HG03439 (cell line): ENCODE data around the gene RASL12.
"Not testable (repeated sequence)": the region's sequence is repeated elsewhere in the genome, so short reads cannot be mapped to it uniquely, and the experiment has no call there.

Source experiments
- ATAC-seq: cut with Tn5 transposase; IDR thresholded peaks from one replicate; pipeline ENCODE4 v1.9.1; 2021; ENCODE audit warnings: mild to moderate bottlenecking, moderate library complexity; ENCODE audit not compliant: unreplicated experiment

RASL12 gene, protein sequence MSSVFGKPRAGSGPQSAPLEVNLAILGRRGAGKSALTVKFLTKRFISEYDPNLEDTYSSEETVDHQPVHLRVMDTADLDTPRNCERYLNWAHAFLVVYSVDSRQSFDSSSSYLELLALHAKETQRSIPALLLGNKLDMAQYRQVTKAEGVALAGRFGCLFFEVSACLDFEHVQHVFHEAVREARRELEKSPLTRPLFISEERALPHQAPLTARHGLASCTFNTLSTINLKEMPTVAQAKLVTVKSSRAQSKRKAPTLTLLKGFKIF

DNA sequence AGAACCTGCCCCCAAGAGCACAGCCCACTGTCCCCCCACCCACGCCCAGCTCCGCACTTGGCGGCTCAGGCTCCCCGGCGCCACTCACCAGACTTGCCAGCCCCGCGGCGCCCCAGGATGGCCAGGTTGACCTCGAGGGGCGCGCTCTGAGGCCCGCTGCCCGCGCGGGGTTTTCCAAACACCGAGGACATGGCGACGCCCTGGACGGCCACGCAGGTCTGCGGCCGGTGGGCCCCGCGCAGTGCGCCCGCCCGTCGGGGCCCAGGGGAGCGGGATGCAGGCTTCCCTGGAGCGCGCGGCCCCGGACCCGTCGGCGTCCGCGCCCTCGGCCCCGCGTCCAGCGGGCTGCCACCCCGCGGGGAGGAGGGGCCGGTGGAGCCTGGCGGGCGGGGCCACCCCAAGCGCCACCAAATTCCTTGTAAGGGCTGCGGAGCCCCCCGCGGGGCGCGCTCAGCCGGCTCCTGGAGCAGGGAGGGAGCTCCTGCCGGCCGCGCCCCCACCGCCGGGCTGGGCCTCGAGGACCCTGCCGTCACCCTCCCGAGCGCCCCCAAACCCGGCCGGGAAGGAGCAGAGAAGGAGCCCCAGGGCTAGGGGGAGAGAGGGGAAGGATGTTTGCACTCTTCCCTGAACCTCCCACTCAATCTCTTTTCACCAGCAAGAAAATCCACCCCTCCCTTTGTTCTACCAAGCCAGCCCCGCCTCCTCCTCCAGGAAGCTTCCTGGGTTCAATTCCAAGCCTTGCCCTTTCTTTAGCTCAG, at the start of gene RASL12:
RASL12 (minus strand) TSS at position 347 of the 758 bp plus-strand sequence; CDS start at position 191, 156 bp downstream.
- no peak for ATAC-seq

DNA sequence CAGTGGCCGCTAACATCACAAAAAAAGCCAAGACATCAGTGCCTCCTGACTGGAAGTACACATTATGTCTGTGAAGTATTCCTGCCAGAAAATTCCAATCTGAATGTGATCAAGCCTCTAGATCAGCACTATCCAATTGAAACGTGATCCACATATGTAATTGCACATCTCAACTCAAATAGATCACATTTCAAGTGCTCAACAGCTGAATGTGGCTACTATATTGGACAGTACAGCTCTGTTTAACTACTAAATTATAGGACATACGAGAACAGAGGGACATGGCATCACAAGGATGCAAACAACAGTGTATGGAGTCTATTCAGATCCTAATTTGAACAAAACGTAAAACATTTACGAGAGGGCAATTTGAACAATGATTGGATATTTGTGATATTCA, 47.8 kb upstream of the RASL12 start:
- no peak for ATAC-seq

DNA sequence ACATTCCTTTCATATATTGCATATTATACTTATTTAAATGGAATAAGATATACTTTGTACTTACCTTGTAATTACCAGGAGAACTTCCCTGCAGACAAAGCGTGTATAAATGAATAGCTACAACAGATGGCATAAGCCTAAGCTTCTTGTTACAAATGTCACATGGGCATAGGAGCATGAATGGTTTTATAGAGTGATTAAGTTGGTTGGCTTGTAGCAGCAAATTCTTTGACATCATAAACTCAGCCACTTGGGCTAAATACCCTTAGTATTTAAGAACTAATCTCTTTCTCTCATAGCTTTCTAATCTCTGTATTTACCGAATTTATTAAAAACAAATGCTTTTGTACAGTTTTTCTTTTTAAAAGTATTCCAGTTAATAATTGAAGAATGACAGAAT, 47.3 kb upstream of the RASL12 start, which contains the start of gene UBAP1L:
UBAP1L (minus strand) TSS at position 115 of the 400 bp plus-strand sequence. CDS start 8,985 bp downstream, outside the sequence.
- no peak for ATAC-seq

DNA sequence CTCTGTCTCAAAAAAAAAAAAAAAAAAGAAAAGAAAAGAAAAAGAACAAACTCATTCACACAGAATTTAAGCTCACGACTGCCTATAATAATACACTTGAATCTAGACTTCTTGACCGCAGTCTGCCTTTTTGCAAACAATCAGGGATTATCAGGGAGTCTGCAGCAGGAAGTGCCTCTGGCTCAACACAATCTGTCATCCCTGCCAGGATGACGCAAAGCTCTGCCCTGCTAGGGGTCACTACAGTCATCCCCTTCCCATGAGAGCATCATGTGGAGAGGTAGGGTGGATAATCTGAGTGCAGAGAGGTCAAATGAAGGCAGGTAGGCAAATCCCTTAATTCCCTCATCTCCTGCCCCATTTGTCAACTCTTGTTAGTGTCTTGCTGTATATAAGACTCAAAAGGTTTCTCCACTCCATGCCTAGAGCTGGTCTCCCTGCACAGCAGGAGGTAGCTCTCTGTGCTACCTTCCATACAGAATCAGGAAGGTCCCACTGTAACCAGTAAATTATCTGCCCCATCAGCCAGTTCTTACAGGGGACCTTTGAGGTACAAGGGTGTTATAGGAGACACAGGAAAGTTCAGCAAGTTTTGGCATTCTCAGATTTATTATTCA, 43.0 kb upstream of the RASL12 start:
- ATAC-seq, result no peak

DNA sequence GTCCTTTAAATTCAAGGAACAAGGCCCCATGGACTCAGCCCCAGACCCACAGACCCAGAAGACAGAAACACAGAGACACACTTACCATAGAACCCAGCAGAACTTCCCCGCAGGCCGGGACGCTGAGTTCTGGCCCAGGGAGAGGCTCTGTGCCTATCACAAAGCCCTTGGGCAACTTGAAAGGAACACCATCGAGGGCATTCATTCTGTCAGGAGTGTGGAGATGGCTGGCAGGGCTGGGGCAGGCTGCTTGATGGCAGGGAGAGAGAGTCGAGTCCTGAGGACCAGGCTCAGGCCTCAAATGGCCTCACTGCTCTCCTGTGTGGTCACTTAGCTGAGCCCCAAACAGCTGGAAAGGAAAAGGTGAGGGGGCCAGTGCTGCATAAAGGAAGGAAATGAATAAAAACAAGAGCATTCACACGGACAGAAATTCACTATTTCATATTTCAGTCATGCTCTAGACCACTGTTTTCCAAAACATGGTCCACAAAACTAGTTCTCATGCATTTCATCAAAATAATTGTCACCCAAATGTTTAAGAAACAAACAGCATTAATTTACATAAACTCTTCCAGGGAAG, 38.3 kb upstream of the RASL12 start:
- no peak for ATAC-seq

DNA sequence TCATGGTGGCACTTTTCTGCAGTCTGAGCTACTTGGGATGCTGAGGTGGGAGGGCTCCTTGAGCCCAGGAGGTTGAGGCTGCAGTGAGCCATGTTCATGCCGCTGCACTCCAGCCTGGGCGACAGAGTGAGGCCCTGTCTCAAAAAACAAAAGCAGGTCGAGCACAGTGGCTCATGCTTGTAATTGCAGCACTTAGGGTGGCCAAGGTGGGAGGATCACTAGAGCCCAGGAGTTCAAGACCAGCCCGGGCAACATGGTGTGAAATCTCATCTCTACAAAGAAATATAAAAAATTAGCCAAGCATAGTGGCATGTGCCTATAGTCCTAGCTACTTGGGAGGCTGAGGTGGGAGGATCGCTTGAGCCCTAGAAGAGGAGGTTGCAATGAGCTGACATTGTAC, 37.2 kb upstream of the RASL12 start:
- ATAC-seq, result no peak

DNA sequence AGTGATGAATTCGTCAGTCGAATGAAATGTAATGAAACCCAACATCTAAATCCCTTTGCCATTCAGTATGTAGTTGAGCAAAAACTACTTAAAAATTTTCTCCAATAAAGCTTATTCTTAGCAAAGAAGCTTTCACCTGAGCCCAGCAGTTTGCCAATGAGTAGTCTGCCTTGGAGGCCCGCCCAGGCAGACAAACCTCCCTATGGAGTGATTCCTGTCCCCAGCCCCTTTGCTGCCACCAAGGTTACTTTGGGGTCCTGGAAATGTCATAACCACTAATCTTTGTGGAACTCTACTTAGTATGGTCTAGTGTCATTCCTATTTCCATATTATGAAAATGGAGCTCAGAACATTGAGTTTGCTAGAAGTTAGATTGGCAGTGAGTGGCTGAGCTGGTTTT, 35.1 kb upstream of the RASL12 start:
- ATAC-seq, result no peak

DNA sequence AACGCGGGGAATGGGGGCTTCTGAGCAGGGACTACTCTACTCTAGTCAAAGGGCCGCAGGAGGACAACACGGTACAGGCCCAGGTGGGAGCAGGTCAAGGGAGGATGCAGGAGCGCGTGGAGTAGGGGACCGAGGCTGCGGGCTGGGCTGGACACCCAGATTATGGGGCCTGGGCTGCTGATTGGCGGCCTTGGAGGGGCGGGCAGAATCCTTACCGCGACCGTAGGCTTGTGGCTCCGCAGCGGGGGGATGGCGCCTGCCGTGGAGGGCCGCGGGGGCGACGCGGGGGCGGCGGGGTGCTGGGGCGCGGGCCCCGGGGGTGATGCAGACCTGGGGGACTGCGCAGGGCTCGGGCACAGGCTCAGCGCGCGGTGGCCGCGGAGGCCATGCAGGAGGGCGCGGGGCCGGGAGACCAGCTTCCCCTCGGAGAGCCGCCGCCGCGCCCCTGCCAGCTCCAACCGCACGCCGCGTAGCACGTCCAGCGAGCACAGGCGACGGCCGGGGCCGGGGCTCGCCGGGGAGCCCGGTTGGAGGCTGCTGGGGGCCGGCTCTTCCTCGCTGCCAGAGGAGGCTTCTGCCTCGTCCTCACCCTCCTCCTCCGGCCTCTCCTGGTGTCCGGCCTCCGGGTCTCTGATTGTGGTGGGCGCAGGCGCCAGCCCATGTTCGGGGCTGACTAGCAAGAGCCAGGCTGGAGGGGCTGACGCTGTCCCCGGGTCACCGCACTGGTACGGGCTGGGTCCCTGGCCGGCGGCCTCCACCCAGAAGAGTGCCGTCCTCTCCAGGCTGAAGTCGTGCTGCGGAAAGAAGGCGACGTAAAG, 34.3 kb upstream of the RASL12 start:
- no peak for ATAC-seq

DNA sequence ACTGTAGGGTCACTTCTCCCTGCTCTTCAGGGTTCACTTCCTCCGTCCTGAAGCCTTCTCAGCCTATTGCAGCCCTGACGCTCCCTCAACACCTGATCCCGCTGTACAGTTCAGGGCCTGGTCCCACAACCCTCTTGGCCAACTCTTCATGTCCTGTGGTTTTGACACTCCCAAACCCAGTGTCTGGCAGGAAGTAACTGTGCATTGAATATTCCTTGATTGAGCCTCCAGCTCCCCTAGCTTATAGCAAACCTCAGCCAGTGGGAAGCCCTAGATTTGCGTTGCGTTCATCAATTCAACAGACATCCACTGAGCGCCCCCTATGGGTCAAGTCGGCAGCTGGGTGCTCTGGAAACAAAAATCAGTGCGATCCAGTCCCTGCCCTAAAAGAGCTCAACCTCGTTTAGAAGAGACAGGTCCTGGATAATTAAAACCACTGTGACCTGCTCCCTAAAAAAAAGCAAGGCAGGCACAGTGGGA, 33.7 kb upstream of the RASL12 start:
- no peak for ATAC-seq

DNA sequence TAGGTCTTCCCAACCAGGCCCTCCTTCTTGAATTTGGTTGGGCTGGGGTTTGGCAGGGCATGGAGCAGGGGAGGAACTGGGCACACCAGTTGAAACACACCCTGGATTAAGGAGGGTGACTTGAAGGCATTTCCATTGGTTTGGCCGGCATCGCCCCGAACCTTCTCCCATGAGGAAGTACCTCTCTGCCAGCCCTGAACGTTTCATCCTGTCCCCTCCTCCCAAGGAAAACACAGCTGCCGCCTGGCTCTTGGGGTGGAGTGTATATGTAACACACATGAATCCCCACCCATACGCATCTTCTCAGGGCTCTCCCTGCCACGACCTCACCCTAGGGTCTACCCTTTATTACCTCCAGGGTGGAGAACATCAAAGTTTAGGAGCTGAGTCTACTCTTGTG, 32.7 kb upstream of the RASL12 start:
- ATAC-seq, result no peak

DNA sequence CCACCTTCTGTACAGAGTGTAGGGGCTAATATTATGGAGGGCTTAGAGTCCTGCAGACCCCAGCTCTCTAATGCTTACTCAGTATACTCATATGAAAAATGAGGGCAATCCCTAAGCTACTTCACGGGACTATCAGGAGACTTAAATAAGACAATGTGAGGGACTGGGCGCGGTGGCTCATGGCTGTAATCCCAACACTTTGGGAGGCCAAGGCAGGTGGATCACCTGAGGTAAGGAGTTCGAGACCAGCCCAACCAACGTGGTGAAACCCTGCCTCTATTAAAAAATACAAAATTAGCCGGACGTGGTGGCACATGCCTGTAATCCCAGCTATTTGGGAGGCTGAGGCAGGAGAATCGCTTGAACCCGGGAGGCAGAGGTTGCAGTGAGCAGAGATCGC, 32.0 kb upstream of the RASL12 start:
- ATAC-seq, result not testable (repeated sequence)

DNA sequence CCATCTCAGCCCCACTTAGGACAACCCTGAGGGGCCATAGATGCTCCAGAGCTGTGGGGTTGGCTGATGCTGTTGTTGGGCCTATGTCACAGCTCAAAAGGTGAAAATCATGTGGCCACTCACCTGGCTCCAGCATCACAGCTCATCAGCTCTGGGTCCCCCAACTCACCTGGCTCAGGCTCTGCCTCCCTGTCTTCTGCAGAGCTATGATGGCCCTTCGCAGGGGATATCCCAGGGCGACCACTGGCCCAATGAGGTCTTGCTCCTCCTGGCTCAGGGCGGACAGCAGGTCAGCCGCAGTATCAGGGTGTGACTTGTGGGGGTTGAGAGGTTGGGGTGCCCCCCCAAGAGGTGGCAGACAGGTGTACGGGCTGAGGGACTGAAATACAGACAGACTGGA, 31.5 kb upstream of the RASL12 start:
- ATAC-seq, result no peak

DNA sequence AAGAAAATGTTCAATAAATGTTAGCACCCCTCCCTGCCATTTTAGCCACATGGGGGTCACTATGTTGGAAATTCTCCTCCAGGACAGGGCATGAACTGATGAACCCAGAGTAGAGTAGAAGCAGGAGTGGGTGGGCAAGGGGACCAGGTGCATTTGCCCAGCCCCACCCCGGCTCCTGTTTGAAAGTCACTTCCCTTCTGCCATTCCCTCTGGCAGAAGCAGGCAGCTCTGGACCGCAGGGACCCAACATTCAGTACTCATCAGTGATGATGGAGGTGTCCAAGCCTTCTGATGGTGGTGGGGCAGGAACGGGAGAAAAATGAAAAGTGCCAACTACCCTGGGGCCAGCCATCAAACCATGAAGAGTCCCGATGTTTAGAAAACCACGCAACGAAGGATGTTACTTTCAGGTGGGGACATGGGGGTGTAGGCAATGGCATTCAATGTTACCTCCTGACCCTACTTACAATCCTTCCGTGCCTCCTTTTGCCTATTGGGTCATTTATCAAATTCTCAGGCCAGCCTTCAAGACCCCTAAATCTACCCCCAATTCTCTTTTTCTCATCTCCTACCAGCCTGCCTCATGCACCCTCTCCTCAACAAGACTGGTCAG, 30.0 kb upstream of the RASL12 start:
- ATAC-seq, result no peak

DNA sequence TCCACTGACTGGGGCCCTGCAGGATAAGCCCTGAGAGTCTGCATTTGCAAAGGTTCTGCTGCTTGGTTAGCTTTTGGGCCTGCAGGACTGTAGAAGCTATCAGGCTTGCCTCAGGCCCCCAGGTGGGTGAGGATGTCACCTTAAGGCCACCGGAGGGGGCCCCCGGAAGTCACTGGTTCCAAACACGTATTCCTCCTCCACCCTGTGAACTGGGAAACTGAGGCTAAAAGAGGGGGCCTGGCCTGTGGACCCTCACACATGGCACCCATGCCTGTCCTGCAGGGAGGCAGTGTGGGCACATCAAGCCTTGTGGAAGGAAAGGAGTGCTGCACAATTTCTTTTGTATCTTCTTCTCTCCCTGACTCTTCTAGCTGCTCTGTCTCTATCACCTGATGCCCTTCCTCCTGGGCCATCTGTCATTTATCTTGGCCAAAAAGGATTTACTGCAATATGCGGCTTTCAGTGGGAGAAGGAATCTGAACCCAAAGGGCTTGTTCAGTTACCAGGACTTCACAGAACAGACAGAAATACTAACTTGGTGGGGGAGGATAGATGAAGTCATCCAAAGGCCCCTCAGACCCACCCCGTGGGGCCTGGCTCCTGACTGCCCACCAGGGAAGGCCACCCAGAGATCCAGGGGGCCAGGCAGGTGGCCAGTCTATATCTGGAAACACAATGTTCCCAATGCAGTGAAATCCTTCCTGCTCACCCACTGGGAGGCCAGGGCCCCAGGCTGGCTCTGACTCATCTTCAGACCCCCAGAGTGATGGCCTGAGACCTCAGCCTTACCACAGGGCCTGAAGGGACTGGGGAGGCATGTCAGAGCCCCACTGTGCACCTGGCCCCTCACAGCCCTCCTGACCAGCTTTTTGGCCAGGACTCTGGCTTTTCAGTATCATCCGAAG, 28.9 kb upstream of the RASL12 start:
- ATAC-seq, result no peak

DNA sequence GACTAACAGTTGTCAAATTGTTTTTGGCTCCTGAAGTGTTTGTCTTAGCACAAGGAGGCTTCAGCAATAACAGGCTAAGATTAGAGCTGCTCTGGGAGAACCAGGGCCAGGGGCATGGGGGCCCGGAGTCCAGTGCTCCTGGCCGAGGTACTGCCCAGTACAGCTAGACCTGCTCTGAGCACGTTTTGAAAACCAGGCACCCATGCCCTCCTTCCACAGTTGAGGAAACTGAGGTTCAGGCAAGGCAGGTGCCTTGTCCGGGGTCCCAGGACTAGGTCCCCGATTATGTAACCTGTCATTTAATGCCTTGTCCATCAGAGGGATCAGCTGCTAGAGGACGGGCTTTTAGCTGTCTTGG, 27.9 kb upstream of the RASL12 start:
- no peak for ATAC-seq

DNA sequence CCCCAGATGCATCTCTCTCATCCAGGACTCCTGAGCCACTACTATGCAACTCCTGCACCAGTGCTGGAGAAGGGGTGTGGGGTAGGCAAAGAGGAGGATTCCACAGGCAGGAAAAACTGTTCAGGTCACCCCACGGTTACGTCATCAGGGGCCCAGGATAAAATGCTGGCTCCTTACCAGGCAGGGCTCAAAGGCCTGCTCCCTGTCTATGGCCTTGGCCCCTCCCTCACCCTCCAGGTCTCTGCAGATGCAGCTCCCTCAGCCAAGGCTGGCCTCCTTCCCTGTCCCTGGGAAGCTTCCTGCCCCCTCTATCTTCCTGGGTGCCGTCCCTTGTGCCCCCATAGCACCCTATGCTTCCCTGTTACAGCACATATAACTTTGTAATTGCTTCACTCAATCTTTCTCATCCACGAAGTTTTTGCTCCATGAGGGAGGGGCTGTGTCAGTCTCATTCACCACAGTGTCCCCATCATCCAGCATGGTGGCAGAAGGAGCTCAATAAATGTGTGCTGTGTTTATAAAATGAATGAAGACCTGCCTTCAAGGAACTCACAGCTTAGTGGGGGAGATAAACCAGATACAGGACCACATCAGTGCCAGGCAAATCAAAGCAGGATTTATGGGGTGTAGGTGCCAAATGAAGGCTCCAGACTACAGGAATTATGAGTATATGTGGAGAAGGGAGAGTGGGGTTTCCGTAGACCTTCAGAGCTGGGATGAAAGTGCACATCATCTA, 27.4 kb upstream of the RASL12 start:
- no peak for ATAC-seq

DNA sequence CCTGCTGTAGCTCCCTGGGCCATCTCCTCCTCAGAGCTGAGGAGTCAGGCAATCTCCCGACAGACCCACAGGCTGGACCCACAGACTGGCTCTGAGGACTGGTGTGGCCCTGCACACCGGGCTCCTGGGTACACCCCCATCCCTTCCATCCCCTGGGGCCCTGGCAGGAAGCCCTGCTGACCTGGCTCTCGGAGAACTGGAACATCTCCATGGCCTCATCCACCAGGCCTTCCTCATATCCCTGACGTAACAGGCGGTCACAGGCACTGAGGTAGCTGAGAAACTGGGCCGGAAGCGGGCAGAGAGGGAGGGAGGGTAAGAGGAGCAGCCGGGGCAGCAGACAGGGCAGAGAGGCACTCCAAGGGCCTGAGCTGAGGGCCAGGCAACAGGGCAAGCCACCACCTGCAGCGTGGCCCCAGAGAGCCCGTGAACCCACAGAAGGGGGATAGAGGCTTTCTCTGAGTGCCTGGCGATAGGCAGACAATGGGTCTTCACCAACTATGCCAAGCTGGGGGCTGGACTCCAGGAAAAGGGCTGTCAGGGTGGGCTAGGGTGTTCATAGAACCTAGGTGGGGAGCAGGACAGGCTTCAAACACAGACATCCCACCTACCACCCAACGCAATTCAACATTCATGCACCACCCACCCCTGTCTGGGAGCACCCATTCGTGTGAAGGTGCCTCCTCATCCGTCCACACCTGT, 26.7 kb upstream of the RASL12 start:
- no peak for ATAC-seq

DNA sequence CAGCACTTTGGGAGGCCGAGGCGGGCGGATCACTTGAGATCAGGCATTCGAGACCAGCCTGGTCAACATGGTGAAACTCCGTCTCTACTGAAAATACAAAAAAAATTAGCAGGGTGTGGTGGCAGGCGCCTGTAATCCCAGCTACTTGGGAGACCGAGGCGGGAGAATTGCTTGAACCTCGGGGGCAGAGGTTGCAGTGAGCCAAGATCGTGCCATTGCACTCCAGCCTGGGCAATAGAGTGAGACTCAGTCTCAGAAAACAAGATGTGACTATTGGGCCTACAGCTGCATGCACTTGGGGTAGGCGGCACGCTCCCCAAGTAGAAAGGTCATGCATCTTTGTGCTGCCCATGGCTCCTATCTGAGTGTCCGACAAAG, 26.0 kb upstream of the RASL12 start:
- not testable (repeated sequence) for ATAC-seq
